SU-DHL-6 (cell line): ENCODE measurements around the gene CPT1C.

Source experiments
- CTCF ChIP-seq: fragments of 200-600 bp; sonication (generic); IDR thresholded peaks from one replicate; pipeline ENCODE4 v1.5.1; 2017; ENCODE audit warnings: antibody characterized with exemption, mild to moderate bottlenecking, low read length, moderate library complexity; ENCODE audit not compliant: insufficient read depth, poor library complexity, severe bottlenecking
- EZH2phosphoT487 ChIP-seq: fragments of 200-600 bp; sonication (generic), shearing (Covaris generic); conservative IDR thresholded peaks from 2 replicates; pipeline ENCODE4 v1.6.1; 2018; ENCODE audit warnings: mild to moderate bottlenecking, antibody characterized with exemption, low read length, moderate library complexity, mixed read lengths

GRCh38 chr19:49700563-49700962 lies 9.6 kb downstream of the CPT1C start:
- TF ChIP-seq CTCF, result no peak
- no peak for TF ChIP-seq EZH2phosphoT487
